ENCODE results near the gene TCHP. TPM values are rescaled to one million over a fixed set of nuclear protein-coding genes. Genes with fewer than 3 reads are reported as not detected.
A peak's percentile ranks its signal among the peaks of the same experiment; 100 is the strongest.

Gene TCHP
- total RNA-seq, 2 donors from 2014 or later, result 26.1 to 31.9 TPM

DNA sequence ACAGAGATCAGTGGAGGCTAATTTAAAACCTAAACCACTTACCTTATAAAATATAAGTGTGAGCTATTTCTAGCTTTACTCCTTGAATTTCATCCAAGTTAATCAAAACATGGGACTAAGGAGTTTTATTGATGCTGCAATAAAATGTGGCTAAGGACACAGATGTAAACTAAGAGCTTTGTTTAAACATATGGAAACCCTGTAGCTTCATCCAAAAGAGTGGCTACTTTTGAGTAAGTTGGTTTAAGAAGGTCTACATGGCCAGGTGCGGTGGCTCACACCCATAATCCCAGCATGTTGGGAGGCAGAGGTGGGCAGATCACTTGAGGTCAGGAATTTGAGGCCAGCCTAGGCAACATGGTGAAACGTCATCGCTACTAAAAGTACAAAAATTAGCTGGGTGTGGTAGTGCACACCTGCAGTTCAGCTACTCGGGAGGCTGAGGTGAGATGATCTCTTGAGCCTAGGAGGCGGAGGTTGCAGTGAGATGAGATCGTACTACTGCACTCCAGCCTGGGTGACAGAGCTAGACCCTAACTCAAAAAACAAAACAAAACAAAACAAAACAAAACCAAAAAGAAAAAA is 40.4 kb downstream of the TCHP start:
- TF ChIP-seq, protein P1, sequence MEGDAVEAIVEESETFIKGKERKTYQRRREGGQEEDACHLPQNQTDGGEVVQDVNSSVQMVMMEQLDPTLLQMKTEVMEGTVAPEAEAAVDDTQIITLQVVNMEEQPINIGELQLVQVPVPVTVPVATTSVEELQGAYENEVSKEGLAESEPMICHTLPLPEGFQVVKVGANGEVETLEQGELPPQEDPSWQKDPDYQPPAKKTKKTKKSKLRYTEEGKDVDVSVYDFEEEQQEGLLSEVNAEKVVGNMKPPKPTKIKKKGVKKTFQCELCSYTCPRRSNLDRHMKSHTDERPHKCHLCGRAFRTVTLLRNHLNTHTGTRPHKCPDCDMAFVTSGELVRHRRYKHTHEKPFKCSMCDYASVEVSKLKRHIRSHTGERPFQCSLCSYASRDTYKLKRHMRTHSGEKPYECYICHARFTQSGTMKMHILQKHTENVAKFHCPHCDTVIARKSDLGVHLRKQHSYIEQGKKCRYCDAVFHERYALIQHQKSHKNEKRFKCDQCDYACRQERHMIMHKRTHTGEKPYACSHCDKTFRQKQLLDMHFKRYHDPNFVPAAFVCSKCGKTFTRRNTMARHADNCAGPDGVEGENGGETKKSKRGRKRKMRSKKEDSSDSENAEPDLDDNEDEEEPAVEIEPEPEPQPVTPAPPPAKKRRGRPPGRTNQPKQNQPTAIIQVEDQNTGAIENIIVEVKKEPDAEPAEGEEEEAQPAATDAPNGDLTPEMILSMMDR (conservative IDR thresholded peaks at IDR 0.05), result no peak
- Mint-ChIP-seq H3K27me3 (ENCODE audit: insufficient read depth) (no peaks in the 10 kb centered on the region), H3K36me3 (ENCODE audit: low read depth) (peaks cover 32% of the 10 kb centered on the region), H3K4me3 (no peak overlapping the region), H3K9me3 (no peaks in the 10 kb centered on the region), H3K4me1 (peaks cover 10% of the 10 kb centered on the region), H3K27ac (no peak overlapping the region)
- no peak overlapping the region for H3K4me3 ChIP-seq (ENCODE audit: low read length)
- 78 to 94% methylated on average over 3 to 6 of the region's 6 CpGs for WGBS, 2 experiments (ENCODE audit: insufficient coverage in 1 of 2, insufficient read length in 1 of 2)
- no peaks in the 10 kb centered on the region for H3K27me3 ChIP-seq (ENCODE audit: control insufficient read depth, insufficient read depth, low read length, poor library complexity, severe bottlenecking)
- no peak for DNase-seq
- H3K36me3 ChIP-seq (ENCODE audit: control insufficient read depth, insufficient read depth, low read length), result peaks cover 46% of the 10 kb centered on the region
- H3K27ac ChIP-seq (ENCODE audit: low read depth, low read length), result no peak overlapping the region
- H3K9ac ChIP-seq (ENCODE audit: extremely low read depth, low read length, poor library complexity, severe bottlenecking), result no peak overlapping the region
- no peaks in the 10 kb centered on the region for H3K4me1 ChIP-seq (ENCODE audit: control insufficient read depth, insufficient read depth, low read length)
- H3K9me3 ChIP-seq (ENCODE audit: control insufficient read depth, low read length), result no peaks in the 10 kb centered on the region

DNA sequence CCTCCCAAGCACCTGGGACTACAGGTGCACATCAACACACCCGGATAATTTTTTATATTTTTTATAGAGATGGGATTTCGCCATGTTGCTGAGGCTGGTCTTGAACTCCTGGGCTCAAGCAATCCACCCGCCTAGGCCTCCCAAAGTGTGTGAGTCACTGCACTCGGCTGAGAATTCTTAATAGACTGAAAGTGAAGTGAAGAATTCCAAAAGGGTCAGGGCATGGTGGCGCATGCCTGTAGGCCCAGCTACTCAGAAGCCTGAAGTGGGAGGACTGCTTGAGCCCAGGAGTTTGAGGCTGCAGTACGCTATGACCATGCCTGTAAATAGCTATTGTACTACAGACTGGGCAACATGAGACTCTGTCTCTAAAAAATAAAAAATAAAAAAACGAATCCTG is 43.7 kb downstream of the TCHP start:
- Histone ChIP-seq H3K27me3 (ENCODE audit: control insufficient read depth, insufficient read depth, low read length, poor library complexity, severe bottlenecking) (no peaks in the 10 kb centered on the region), H3K9me3 (ENCODE audit: control insufficient read depth, low read length) (no peaks in the 10 kb centered on the region), H3K27ac (ENCODE audit: low read depth, low read length) (no peak overlapping the region), H3K4me3 (ENCODE audit: low read length) (no peak overlapping the region), H3K36me3 (ENCODE audit: control insufficient read depth, insufficient read depth, low read length) (peaks cover 38% of the 10 kb centered on the region), H3K9ac (ENCODE audit: extremely low read depth, low read length, poor library complexity, severe bottlenecking) (no peak overlapping the region), H3K4me1 (ENCODE audit: control insufficient read depth, insufficient read depth, low read length) (peaks cover 4% of the 10 kb centered on the region)
- TF ChIP-seq, protein P1 (conservative IDR thresholded peaks at IDR 0.05), result no peak
- no peaks in the 10 kb centered on the region for H3K9me3 Mint-ChIP-seq
- peaks cover 21% of the 10 kb centered on the region for H3K4me1 Mint-ChIP-seq
- 90 to 95% methylated on average over 5 to 7 of the region's 7 CpGs for WGBS, 2 experiments (ENCODE audit: insufficient coverage in 1 of 2, insufficient read length in 1 of 2)
- H3K27me3 Mint-ChIP-seq (ENCODE audit: insufficient read depth), result no peaks in the 10 kb centered on the region
- no peak overlapping the region for H3K27ac Mint-ChIP-seq
- no peak for DNase-seq
- peaks cover 27% of the 10 kb centered on the region for H3K36me3 Mint-ChIP-seq (ENCODE audit: low read depth)
- H3K4me3 Mint-ChIP-seq, result no peak overlapping the region

DNA sequence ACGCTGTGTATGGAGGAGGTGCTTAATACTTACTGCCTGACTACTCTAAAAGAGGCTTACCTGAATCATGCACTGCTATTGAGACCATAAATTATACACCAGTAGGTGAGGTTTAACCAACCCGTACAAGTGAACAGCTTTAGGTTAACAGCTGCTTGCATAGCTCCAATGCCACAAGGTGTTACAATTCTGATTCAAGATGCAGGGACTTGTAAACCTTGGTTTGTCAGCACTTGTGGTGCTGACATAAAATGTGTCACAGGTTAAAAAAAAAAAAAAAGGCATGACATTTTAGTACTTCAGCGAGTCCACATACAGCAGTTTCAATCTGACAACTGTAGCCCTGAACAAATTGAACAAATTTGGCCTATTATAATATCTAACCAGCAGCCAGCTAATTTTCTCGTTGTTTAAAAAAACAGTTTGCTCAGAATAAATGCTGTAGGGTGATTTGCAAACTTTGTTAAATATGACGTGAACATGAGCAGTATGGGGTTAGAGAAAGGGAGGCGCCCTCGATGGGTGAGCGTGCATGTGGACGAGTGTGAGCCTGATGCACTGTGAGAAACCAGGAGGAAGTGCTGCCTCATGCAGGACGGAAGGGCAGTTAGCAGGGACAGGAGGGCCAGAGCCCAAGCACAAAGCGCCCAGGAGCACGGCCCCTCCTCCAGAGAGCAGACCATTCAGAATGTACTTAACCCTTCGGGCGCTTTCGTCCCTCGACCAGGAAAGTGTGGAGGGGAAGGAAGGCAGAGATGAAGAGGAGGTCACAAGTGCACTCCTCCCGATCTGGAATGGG is 44.7 kb downstream of the TCHP start:
- Histone ChIP-seq H3K4me1 (ENCODE audit: control insufficient read depth, insufficient read depth, low read length) (peaks cover 4% of the 10 kb centered on the region), H3K4me3 (ENCODE audit: low read length) (no peak overlapping the region), H3K27ac (ENCODE audit: low read depth, low read length) (no peak overlapping the region), H3K9me3 (ENCODE audit: control insufficient read depth, low read length) (no peaks in the 10 kb centered on the region), H3K9ac (ENCODE audit: extremely low read depth, low read length, poor library complexity, severe bottlenecking) (no peak overlapping the region), H3K36me3 (ENCODE audit: control insufficient read depth, insufficient read depth, low read length) (peaks cover 42% of the 10 kb centered on the region), H3K27me3 (ENCODE audit: control insufficient read depth, insufficient read depth, low read length, poor library complexity, severe bottlenecking) (no peaks in the 10 kb centered on the region)
- TF ChIP-seq, protein P1 (conservative IDR thresholded peaks at IDR 0.05), result peak; percentile 47
- Mint-ChIP-seq H3K9me3 (no peaks in the 10 kb centered on the region), H3K36me3 (ENCODE audit: low read depth) (peaks cover 27% of the 10 kb centered on the region), H3K4me1 (peaks cover 21% of the 10 kb centered on the region), H3K27me3 (ENCODE audit: insufficient read depth) (no peaks in the 10 kb centered on the region), H3K4me3 (peak overlapping the region; percentile 18), H3K27ac (peak overlapping the region; percentile 79)
- 42% methylated on average over 8 to 17 of the region's 17 CpGs for WGBS, 2 experiments (ENCODE audit: insufficient coverage in 1 of 2, insufficient read length in 1 of 2)
- DNase-seq, result peak; percentile 94
